Sciatic nerve (tissue), 2 donors: ENCODE measurements around the gene SMPD1. TPM values are rescaled to one million over a fixed set of nuclear protein-coding genes. Genes with fewer than 3 reads are reported as not detected.

Experiments
- ATAC-seq: fragments of 200-7000 bp; cut with Tn5 transposase; one replicate; pipeline ENCODE4 v1.9.1; 2020; ENCODE audit warnings: mild to moderate bottlenecking, moderate library complexity
- DNase-seq: peaks from one replicate; pipeline ENCODE4 v3.0.0-alpha.2; 2020; ENCODE audit warnings: low spot score
- intact Hi-C: fragments of 100-400 bp; cut with DNase I; formaldehyde crosslinking; loops from one replicate; pipeline ENCODE4 v1.14.2; 2022
- total RNA-seq: library from RNA; stranded (reverse); fragmentation: NEBNext Ultra II Directional; extraction: Animal tissue kit (Norgen Biotek cat#: 25700); gene quantifications from one replicate; pipeline ENCODE4 v1.2.1, GENCODE V29; 2021
- donor health status: DM: no; HTN: no; CAD: no.
- donor health status: DM: no; HTN: no; CAD: no.

SMPD1 gene
- total RNA-seq, 1 donor from 2014 or later = 32.3 TPM

- peak; percentile 66 for DNase-seq
- intact Hi-C loops = loop anchor here (5.0 kb wide), 1 partner anchor 61 kb away; no protein-coding TSS in a partner anchor
- peak; percentile 88 for ATAC-seq
Observed at GRCh38 chr11:6443269-6444003, 53.2 kb downstream of the SMPD1 start.

Other genes with a start within 250 kb of the SMPD1 start
- not detected for gene OR52B2, start 220.1 kb upstream of the SMPD1 start, total RNA-seq
- not detected for gene OR52W1, start 191.2 kb upstream of the SMPD1 start, total RNA-seq
- not detected for gene C11orf42, start 184.9 kb upstream of the SMPD1 start, total RNA-seq
- gene FHIP1B, start 155.8 kb upstream of the SMPD1 start, total RNA-seq = 36.8 TPM
- 0.31 TPM for gene CNGA4, start 151.4 kb upstream of the SMPD1 start, total RNA-seq
- 1.1 TPM for gene CCKBR, start 130.6 kb upstream of the SMPD1 start, total RNA-seq
- 145 TPM for gene CAVIN3, start 70.0 kb upstream of the SMPD1 start, total RNA-seq
- gene APBB1, start 28.6 kb downstream of the SMPD1 start, total RNA-seq = 65.5 TPM
- 2.8 TPM for gene HPX, start 50.5 kb downstream of the SMPD1 start, total RNA-seq
- 24.6 TPM for gene TRIM3, start 83.5 kb downstream of the SMPD1 start, total RNA-seq
- gene ARFIP2, start 90.9 kb downstream of the SMPD1 start, total RNA-seq = 35.0 TPM
- 51.5 TPM for gene TIMM10B, start 91.0 kb downstream of the SMPD1 start, total RNA-seq
- 33.1 TPM for gene DNHD1, start 106.8 kb downstream of the SMPD1 start, total RNA-seq
- gene RRP8, start 213.1 kb downstream of the SMPD1 start, total RNA-seq = 20.9 TPM
- gene ILK, start 213.3 kb downstream of the SMPD1 start, total RNA-seq = 208 TPM
- 79.4 TPM for gene TAF10, start 221.7 kb downstream of the SMPD1 start, total RNA-seq
- 100 TPM for gene TPP1, start 228.9 kb downstream of the SMPD1 start, total RNA-seq